SK-N-MC (cell line): ENCODE results near the gene AKR7A2.

Source experiments
- EZH2 ChIP-seq: fragments of 200-600 bp; sonication (generic); IDR thresholded peaks from one replicate; pipeline ENCODE4 v1.6.1; 2017; ENCODE audit warnings: antibody characterized with exemption
- FOXP2 ChIP-seq: optimal IDR thresholded peaks from 2 replicates; pipeline ENCODE3; 2011; ENCODE audit warnings: mild to moderate bottlenecking, moderate library complexity; ENCODE audit not compliant: insufficient read depth; ENCODE audit errors: extremely low read length, control extremely low read depth
- POLR2AphosphoS5 ChIP-seq: IDR thresholded peaks from 2 replicates; pipeline ENCODE4 v1.6.1; 2012; ENCODE audit warnings: mild to moderate bottlenecking, low read depth, low read length, borderline replicate concordance

DNA sequence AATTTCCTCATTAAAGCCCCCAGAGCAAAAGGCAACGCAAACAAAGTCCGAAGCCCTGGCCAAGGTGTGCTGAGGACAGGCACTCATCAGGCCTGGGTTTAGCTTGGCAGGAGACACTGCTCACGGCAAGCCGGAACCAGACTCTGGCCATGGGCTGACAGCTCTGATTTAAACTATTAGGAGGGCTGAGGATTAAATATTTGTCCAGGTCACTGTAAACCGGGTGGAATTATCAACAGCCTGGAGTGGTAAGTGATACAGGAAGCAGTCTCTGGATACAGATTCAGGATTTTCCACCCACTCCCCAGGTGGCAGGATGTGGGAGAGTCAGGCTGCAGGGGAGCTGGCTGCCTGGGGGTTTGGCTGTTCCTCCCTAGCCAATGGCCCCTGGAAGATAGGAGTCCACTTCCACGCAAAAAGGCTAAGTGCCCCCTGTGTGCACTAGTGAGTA is 42.6 kb upstream of the AKR7A2 start:
- no peak for TF ChIP-seq EZH2
- TF ChIP-seq POLR2AphosphoS5, result no peak
- no peak for TF ChIP-seq FOXP2
